B cell (primary cell): Measurements from ENCODE around the gene ALKBH3. TPM values are rescaled to one million over a fixed set of nuclear protein-coding genes. Genes with fewer than 3 reads are reported as not detected.

Experiments used
- ATAC-seq: fragments of 200-7000 bp; cut with Tn5 transposase; one replicate; pipeline ENCODE4 v1.10.0; 2021; ENCODE audit warnings: low read depth, mild to moderate bottlenecking, moderate number of reproducible peaks, moderate library complexity
- CTCF ChIA-PET: fragments of 350-600 bp; sonication (Branson Sonifier 250); formaldehyde crosslinking; loops from one replicate; lab custom pipeline; 2021; ENCODE audit warnings: antibody characterized with exemption, inconsistent platforms; lab: Charles Lee
- POLR2A ChIA-PET: fragments of 350-600 bp; sonication (Branson Sonifier 250); formaldehyde crosslinking; loops from one replicate; lab custom pipeline; 2021; ENCODE audit warnings: antibody characterized with exemption; lab: Charles Lee
- DNase-seq: peaks from one replicate; pipeline ENCODE4 v3.0.0; 2013
- H2AFZ ChIP-seq: 2 replicates; pipeline ENCODE4 v1.6.1; 2012; ENCODE audit warnings: mild to moderate bottlenecking, low read depth, low read length; ENCODE audit not compliant: insufficient read depth, poor library complexity, severe bottlenecking
- H3K27ac ChIP-seq, 2 donors: 1 replicate in 1 of 2; 2 replicates in 1 of 2; pipeline ENCODE4 v1.5.1; 2012 to 2013; ENCODE audit warnings: low read length in 2 of 2, mild to moderate bottlenecking in 2 of 2, moderate library complexity in 1 of 2
- H3K27me3 ChIP-seq, 4 experiments: fragments of 200-600 bp in 1 of 4; sonication (generic) in 1 of 4; replicated peaks in 1 of 4; 1 replicate in 2 of 4; 2 replicates in 2 of 4; pipeline versions ENCODE4 v1.6.1 to v1.7.0; 2013 to 2016; ENCODE audit warnings: low read length in 3 of 4, mild to moderate bottlenecking in 2 of 4, mixed read lengths in 1 of 4, moderate library complexity in 1 of 4; ENCODE audit not compliant: insufficient read depth in 4 of 4, control insufficient read depth in 3 of 4; ENCODE audit errors: control extremely low read depth in 1 of 4
- H3K36me3 ChIP-seq, 2 experiments: replicated peaks in 1 of 2; 1 replicate in 1 of 2; 2 replicates in 1 of 2; pipeline versions ENCODE4 v1.6.1 to v1.7.1; 2013; ENCODE audit warnings: low read length in 1 of 2; ENCODE audit not compliant: insufficient read depth in 2 of 2, control insufficient read depth in 1 of 2; ENCODE audit errors: control extremely low read depth in 1 of 2, extremely low read depth in 1 of 2
- H3K4me1 ChIP-seq, 2 donors: fragments of 200-600 bp in 1 of 2; sonication (generic) in 1 of 2; 1 replicate in 1 of 2; 2 replicates in 1 of 2; pipeline versions ENCODE4 v1.5.1 to v1.6.1; 2013 to 2017; ENCODE audit warnings: low read length in 2 of 2; ENCODE audit not compliant: control insufficient read depth in 2 of 2, insufficient read depth in 2 of 2
- H3K4me2 ChIP-seq: replicated peaks from 2 replicates; pipeline ENCODE3; 2012; ENCODE audit warnings: mild to moderate bottlenecking, low read depth, low read length; ENCODE audit not compliant: poor library complexity, severe bottlenecking
- H3K4me3 ChIP-seq, 5 experiments: fragments of 200-600 bp in 1 of 5; sonication (generic) in 1 of 5; 1 replicate in 3 of 5; 2 replicates in 2 of 5; pipeline versions ENCODE4 v1.5.1 to v1.7.0; 2011 to 2016; ENCODE audit warnings: low read length in 4 of 5, mild to moderate bottlenecking in 4 of 5, low read depth in 2 of 5, control low read depth in 1 of 5, moderate library complexity in 1 of 5; ENCODE audit not compliant: insufficient read depth in 1 of 5; ENCODE audit errors: control extremely low read depth in 1 of 5, extremely low read depth in 1 of 5
- H3K79me2 ChIP-seq: fragments of 200-600 bp; sonication (generic); one replicate; pipeline ENCODE4 v1.6.0; 2016; ENCODE audit warnings: low read length; ENCODE audit not compliant: control insufficient read depth, insufficient read depth
- H3K9ac ChIP-seq: fragments of 200-600 bp; sonication (generic); 2 replicates; pipeline ENCODE4 v1.6.1; 2017; ENCODE audit warnings: mild to moderate bottlenecking, low read length, moderate library complexity
- H3K9me3 ChIP-seq, 3 donors: one replicate each; pipeline versions ENCODE4 v1.6.1 to v1.7.1; 2013; ENCODE audit warnings: low read length in 2 of 3; ENCODE audit not compliant: control insufficient read depth in 2 of 3, insufficient read depth in 1 of 3; ENCODE audit errors: control extremely low read depth in 1 of 3
- H4K20me1 ChIP-seq: 2 replicates; pipeline ENCODE4 v1.6.0; 2012; ENCODE audit warnings: mild to moderate bottlenecking, low read length; ENCODE audit not compliant: insufficient read depth, control insufficient read depth, poor library complexity, severe bottlenecking
- H3K27ac Mint-ChIP-seq: one replicate; pipeline ENCODE4 v1.8.0; 2021; ENCODE audit warnings: mixed read lengths
- H3K27me3 Mint-ChIP-seq: one replicate; pipeline ENCODE4 v1.8.0; 2021; ENCODE audit warnings: mixed read lengths
- H3K4me1 Mint-ChIP-seq: one replicate; pipeline ENCODE4 v1.8.0; 2021; ENCODE audit warnings: mixed read lengths
- H3K4me3 Mint-ChIP-seq: one replicate; pipeline ENCODE4 v1.8.0; 2021; ENCODE audit warnings: mixed read lengths
- H3K9me3 Mint-ChIP-seq: one replicate; pipeline ENCODE4 v1.8.0; 2022; ENCODE audit warnings: mixed read lengths; ENCODE audit not compliant: insufficient read depth
- EZH2 ChIP-seq: IDR thresholded peaks from 2 replicates; pipeline ENCODE4 v1.6.1; 2012; ENCODE audit warnings: borderline replicate concordance, low read depth, mild to moderate bottlenecking, moderate library complexity, low read length; ENCODE audit not compliant: insufficient read depth, poor library complexity, severe bottlenecking
- WGBS: methylation state at CpG from one replicate; pipeline ENCODE4 v1.1.5; 2013; ENCODE audit warnings: missing lambda C conversion rate; ENCODE audit not compliant: insufficient coverage; 5-methylcytosine and 5-hydroxymethylcytosine counted together
- intact Hi-C: fragments of 100-400 bp; cut with micrococcal nuclease; formaldehyde crosslinking; loops from one replicate; pipeline ENCODE4 v1.10.0; 2022
- polyA plus RNA-seq: library from polyadenylated mRNA; depleted of rRNA; stranded (reverse); fragments of >200 nt; gene quantifications from 2 replicates; pipeline ENCODE4 v1.2.3, GENCODE V29; 2012
- total RNA-seq, 2 donors: library from RNA; stranded (reverse); fragments of 120-200 nt in 1 of 2; gene quantifications; 1 replicate in 1 of 2; 2 replicates in 1 of 2; pipeline versions ENCODE4 v1.2.3 to v1.2.4, GENCODE V29; 2013 to 2022
- TF ChIP-seq, protein P1 (sequence below): fragments of 200-600 bp; IDR thresholded peaks from one replicate; pipeline ENCODE4 v1.8.0; 2022; ENCODE audit warnings: antibody characterized with exemption, mild to moderate bottlenecking

ALKBH3 gene
- total and polyA plus RNA-seq, 2 donors (not counting 1 experiment from before 2014, with no cell fraction given) = 22.3 to 26.7 TPM

DNA sequence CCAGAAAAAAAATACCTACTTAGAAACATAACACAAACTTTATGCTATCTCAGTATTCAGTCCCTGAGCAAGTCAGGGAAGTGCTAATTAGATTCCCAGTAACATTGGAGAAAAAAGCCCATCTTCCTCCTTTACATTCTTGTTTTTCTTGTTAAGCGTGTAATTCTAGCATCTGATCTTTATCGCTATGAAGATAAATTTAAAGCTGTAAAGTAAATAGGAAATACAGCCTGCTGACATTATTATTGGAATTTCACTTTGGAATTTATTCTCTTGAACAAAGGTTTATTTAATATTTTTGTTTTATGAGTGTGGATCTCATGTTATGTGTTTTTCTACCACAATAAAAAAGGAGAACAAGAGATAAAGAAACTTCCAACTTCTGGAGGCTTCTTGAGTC is 13.9 kb downstream of the ALKBH3 start:
- H3K9me3 ChIP-seq = no peaks in the 10 kb centered on the region
- no peaks in the 10 kb centered on the region for H4K20me1 ChIP-seq
- ATAC-seq (no peak), DNase-seq (no peak)
- ChIA-PET POLR2A (no interaction called here), CTCF (interaction anchor here (1.1 kb wide), 1 partner anchor 9 kb away, joined by 3 read pairs; no protein-coding TSS in a partner anchor)
- H3K9ac ChIP-seq = no peak overlapping the region
- H3K4me2 ChIP-seq = no peak overlapping the region
- H3K27me3 Mint-ChIP-seq = no peaks in the 10 kb centered on the region
- peaks cover 12 to 57% of the 10 kb centered on the region in 2 experiments for H3K36me3 ChIP-seq
- H3K4me3 Mint-ChIP-seq = no peak overlapping the region
- intact Hi-C loops = no loop called here
- H2AFZ ChIP-seq = no peak overlapping the region
- no peaks in the 10 kb centered on the region for H3K4me1 ChIP-seq
- H3K27me3 ChIP-seq = no peaks in the 10 kb centered on the region
- H3K4me1 Mint-ChIP-seq = no peaks in the 10 kb centered on the region
- H3K27ac Mint-ChIP-seq = no peak overlapping the region
- TF ChIP-seq EZH2 = no peak
- TF ChIP-seq, protein P1, sequence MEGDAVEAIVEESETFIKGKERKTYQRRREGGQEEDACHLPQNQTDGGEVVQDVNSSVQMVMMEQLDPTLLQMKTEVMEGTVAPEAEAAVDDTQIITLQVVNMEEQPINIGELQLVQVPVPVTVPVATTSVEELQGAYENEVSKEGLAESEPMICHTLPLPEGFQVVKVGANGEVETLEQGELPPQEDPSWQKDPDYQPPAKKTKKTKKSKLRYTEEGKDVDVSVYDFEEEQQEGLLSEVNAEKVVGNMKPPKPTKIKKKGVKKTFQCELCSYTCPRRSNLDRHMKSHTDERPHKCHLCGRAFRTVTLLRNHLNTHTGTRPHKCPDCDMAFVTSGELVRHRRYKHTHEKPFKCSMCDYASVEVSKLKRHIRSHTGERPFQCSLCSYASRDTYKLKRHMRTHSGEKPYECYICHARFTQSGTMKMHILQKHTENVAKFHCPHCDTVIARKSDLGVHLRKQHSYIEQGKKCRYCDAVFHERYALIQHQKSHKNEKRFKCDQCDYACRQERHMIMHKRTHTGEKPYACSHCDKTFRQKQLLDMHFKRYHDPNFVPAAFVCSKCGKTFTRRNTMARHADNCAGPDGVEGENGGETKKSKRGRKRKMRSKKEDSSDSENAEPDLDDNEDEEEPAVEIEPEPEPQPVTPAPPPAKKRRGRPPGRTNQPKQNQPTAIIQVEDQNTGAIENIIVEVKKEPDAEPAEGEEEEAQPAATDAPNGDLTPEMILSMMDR = no peak
- H3K27ac ChIP-seq = no peak overlapping the region
- H3K79me2 ChIP-seq = no peaks in the 10 kb centered on the region
- no CpG with 5 or more reads among the region's 2 CpGs for WGBS
- no peak overlapping the region for H3K4me3 ChIP-seq
- no peaks in the 10 kb centered on the region for H3K9me3 Mint-ChIP-seq

DNA sequence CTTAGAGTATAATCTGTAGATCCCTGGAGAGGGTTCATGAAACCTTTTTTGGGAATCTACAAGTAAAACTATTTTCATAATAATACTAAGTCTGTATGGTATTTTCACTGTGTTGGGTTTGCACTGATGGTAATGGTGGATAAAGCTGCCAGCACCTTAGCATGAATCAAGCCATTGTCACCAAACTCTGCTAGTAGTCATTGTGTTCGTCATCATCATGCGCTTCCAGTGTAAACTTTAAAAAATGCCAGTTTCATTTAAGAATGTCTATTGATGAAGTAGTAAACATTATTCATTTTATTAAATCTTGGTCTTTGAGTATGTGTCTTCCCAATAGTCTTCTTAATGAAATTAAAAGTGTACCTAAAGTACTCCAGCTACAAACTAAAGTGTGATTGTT is 15.0 kb downstream of the ALKBH3 start:
- H3K4me3 Mint-ChIP-seq = no peak overlapping the region
- no peak overlapping the region for H3K4me2 ChIP-seq

More for the DNA sequence above, 15.0 kb downstream of the ALKBH3 start:
- H3K9me3 ChIP-seq = no peaks in the 10 kb centered on the region
- peaks cover 12 to 50% of the 10 kb centered on the region in 2 experiments for H3K36me3 ChIP-seq
- no peaks in the 10 kb centered on the region for H3K9me3 Mint-ChIP-seq
- WGBS = no CpG with 5 or more reads among the region's 2 CpGs
- TF ChIP-seq, protein P1 = no peak
- no peak for TF ChIP-seq EZH2
- H3K27ac Mint-ChIP-seq = no peak overlapping the region
- intact Hi-C loops = no loop called here
- H3K27me3 Mint-ChIP-seq = no peaks in the 10 kb centered on the region
- ChIA-PET POLR2A (no interaction called here), CTCF (no interaction called here)
- no peak overlapping the region for H3K9ac ChIP-seq
- ATAC-seq = no peak
- no peaks in the 10 kb centered on the region for H3K4me1 ChIP-seq
- H3K4me1 Mint-ChIP-seq = no peaks in the 10 kb centered on the region
- H3K4me3 ChIP-seq = no peak overlapping the region
- no peak overlapping the region for H3K27ac ChIP-seq
- H3K79me2 ChIP-seq = no peaks in the 10 kb centered on the region
- no peak for DNase-seq
- no peak overlapping the region for H2AFZ ChIP-seq
- no peaks in the 10 kb centered on the region for H3K27me3 ChIP-seq
- H4K20me1 ChIP-seq = no peaks in the 10 kb centered on the region
